A549 treated with AZD9567 at 1 μM for 4 hours (cell line): Measurements from ENCODE around the gene BCL10. TPM values are rescaled to one million over a fixed set of nuclear protein-coding genes. Genes with fewer than 3 reads are reported as not detected.

Experiments used
- total RNA-seq: library from RNA; stranded (reverse); fragments of 200-300 nt; extraction: Qiagen RNA extraction; gene quantifications from 5 replicates; pipeline ENCODE4 v1.2.3, GENCODE V29; 2022; ENCODE audit not compliant: insufficient read depth

BCL10 gene
- 12.0 to 15.1 TPM (median 13.9 TPM) in 5 replicates for total RNA-seq

GRCh38 chr1:85276215-85276977, at the start of gene BCL10:
BCL10 (minus strand) TSS chr1:85276632; CDS start chr1:85276352, 280 bp downstream.

GRCh38 chr1:85259118-85259911, 17.1 kb downstream of the BCL10 start, which contains the start of gene C1orf52:
C1orf52 (minus strand) TSS chr1:85259662; CDS start chr1:85259633, 29 bp downstream.

Other genes starting within 250 kb of the BCL10 start
- 3.6 to 4.8 TPM (median 4.1 TPM) in 5 replicates for gene MCOLN3, start 228.1 kb downstream of the BCL10 start, total RNA-seq
- 0.71 to 1.3 TPM (median 1.0 TPM) in 5 replicates for gene SYDE2, start 75.6 kb downstream of the BCL10 start, total RNA-seq
- gene C1orf52, start 17.0 kb downstream of the BCL10 start, total RNA-seq, result 19.2 to 22.9 TPM (median 22.4 TPM) in 5 replicates
- gene DDAH1, start 188.5 kb upstream of the BCL10 start, total RNA-seq, result 6.8 to 11.1 TPM (median 7.8 TPM) in 5 replicates